Stomach (tissue), 9 donors: Measurements from ENCODE around the gene TMEM158. TPM values are rescaled to one million over a fixed set of nuclear protein-coding genes. Genes with fewer than 3 reads are reported as not detected.

ENCODE experiments used
- DNase-seq, 2 donors: peaks; one replicate each; pipeline versions ENCODE4 v3.0.0 to v3.0.0-alpha.2; 2013 to 2019
- H3K27ac ChIP-seq, 5 donors: fragments of 200-600 bp in 4 of 5; sonication (generic) in 4 of 5; one replicate each; pipeline ENCODE4 v1.5.1; 2013 to 2019; ENCODE audit warnings: mild to moderate bottlenecking in 1 of 5, moderate library complexity in 1 of 5
- H3K27me3 ChIP-seq, 3 donors: fragments of 200-600 bp; sonication (generic); one replicate each; pipeline ENCODE4 v1.5.1; 2017 to 2019; ENCODE audit warnings: mixed run types in 1 of 3
- H3K36me3 ChIP-seq, 4 donors: fragments of 200-600 bp; sonication (generic); 1 replicate in 3 of 4; 2 replicates in 1 of 4; pipeline ENCODE4 v1.5.1; 2016 to 2019
- H3K4me1 ChIP-seq, 4 donors: fragments of 200-600 bp; sonication (generic); one replicate each; pipeline ENCODE4 v1.5.1; 2016 to 2019
- H3K4me3 ChIP-seq, 4 donors: fragments of 200-600 bp; sonication (generic) in 3 of 4; one replicate each; pipeline ENCODE4 v1.5.1; 2016 to 2019; ENCODE audit warnings: mild to moderate bottlenecking in 1 of 4
- H3K9me3 ChIP-seq, 4 donors: fragments of 200-600 bp; sonication (generic); one replicate each; pipeline ENCODE4 v1.5.1; 2016 to 2019
- CTCF ChIP-seq, 7 experiments: fragments of 450-650 bp in 4 of 7; fragments of 200-600 bp in 3 of 7; sonication (generic) in 3 of 7; IDR thresholded peaks; one replicate each; pipeline ENCODE4 v1.5.1; 2016 to 2019; ENCODE audit warnings: antibody characterized with exemption in 7 of 7, control low read depth in 2 of 7, mild to moderate bottlenecking in 1 of 7
- EP300 ChIP-seq: sonication (generic); formaldehyde crosslinking; IDR thresholded peaks from one replicate; pipeline ENCODE4 v1.6.1; 2017; ENCODE audit warnings: antibody characterized with exemption
- POLR2A ChIP-seq, 4 donors: fragments of 450-650 bp; IDR thresholded peaks; one replicate each; pipeline ENCODE4 v1.6.1; 2016; ENCODE audit warnings: antibody characterized with exemption in 4 of 4, control low read depth in 2 of 4, mild to moderate bottlenecking in 1 of 4, moderate library complexity in 1 of 4
- POLR2AphosphoS5 ChIP-seq, 3 donors: sonication (generic); formaldehyde crosslinking; IDR thresholded peaks; one replicate each; pipeline ENCODE4 v1.6.1; 2016; ENCODE audit warnings: antibody characterized with exemption in 3 of 3
- WGBS, 5 donors: extraction: QIAGEN DNeasy Blood & Tissue Kit in 3 of 5; methylation state at CpG; one replicate each; pipeline versions ENCODE4 v1.1.5 to v1.1.7; 2013 to 2018; 5-methylcytosine and 5-hydroxymethylcytosine counted together
- intact Hi-C: fragments of 100-400 bp; cut with DNase I; formaldehyde crosslinking; loops from one replicate; pipeline ENCODE4 v1.15.1; 2023; ENCODE audit warnings: low total_unique reads
- polyA plus RNA-seq, 3 donors: library from polyadenylated mRNA; stranded (reverse); fragments of 200-250 nt; gene quantifications; one replicate each; pipeline ENCODE4 v1.2.3, GENCODE V29; 2013
- total RNA-seq, 5 donors: library from RNA; depleted of rRNA; stranded (reverse); fragments of >200 nt; gene quantifications; one replicate each; pipeline versions ENCODE4 v1.1.0 to v1.2.3, GENCODE V29; 2014 to 2016
- donor health status: healthy with polysubstance abuse.
- donor health status: Bipolar disorder and iron deficiency.
- donor health status: healthy.

The TMEM158 gene
- total and polyA plus RNA-seq, 8 donors = 0.46 to 5.5 (median 2.0) TPM; not detected in 2

GRCh38 chr3:45241206-45241605 is 15.1 kb upstream of the TMEM158 start:
- WGBS, 5 donors = 51 to 71% (median 66%) methylated on average over 3 of the region's 3 CpGs
- DNase-seq = no peak
- H3K4me3 ChIP-seq = no peak overlapping the region

GRCh38 chr3:45240292-45240691 is 14.2 kb upstream of the TMEM158 start:
- Histone ChIP-seq H3K4me3 (no peak overlapping the region), H3K27me3 (peaks cover 0 to 14% (median 0%) of the 10 kb centered on the region in 3 donors), H3K9me3 (no peaks in the 10 kb centered on the region), H3K36me3 (no peaks in the 10 kb centered on the region), H3K4me1 (no peaks in the 10 kb centered on the region), H3K27ac (no peak overlapping the region)
- TF ChIP-seq EP300 = no peak
- no peak for TF ChIP-seq POLR2A (IDR thresholded peaks at IDR 0.05)
- no peak for TF ChIP-seq CTCF (IDR thresholded peaks at IDR 0.05)
- no peak for TF ChIP-seq POLR2AphosphoS5 (IDR thresholded peaks at IDR 0.05)
- no peak for DNase-seq
- 63 to 93% (median 72%) methylated on average over 4 of the region's 4 CpGs for WGBS, 5 donors
- intact Hi-C loops = no loop called here

More at GRCh38 chr3:45241206-45241605, 15.1 kb upstream of the TMEM158 start:
- intact Hi-C loops = no loop called here
- peaks cover 0 to 14% (median 0%) of the 10 kb centered on the region in 3 donors for H3K27me3 ChIP-seq
- H3K36me3 ChIP-seq = no peaks in the 10 kb centered on the region
- no peaks in the 10 kb centered on the region for H3K4me1 ChIP-seq
- TF ChIP-seq POLR2A (IDR thresholded peaks at IDR 0.05) (no peak), POLR2AphosphoS5 (IDR thresholded peaks at IDR 0.05) (no peak)
- H3K9me3 ChIP-seq = no peaks in the 10 kb centered on the region
- no peak overlapping the region for H3K27ac ChIP-seq

GRCh38 chr3:45239254-45239653 is 13.2 kb upstream of the TMEM158 start:
- no peaks in the 10 kb centered on the region for H3K4me1 ChIP-seq
- H3K4me3 ChIP-seq = no peak overlapping the region
- no peak for TF ChIP-seq CTCF (IDR thresholded peaks at IDR 0.05)
- no peak for TF ChIP-seq EP300
- no peak for TF ChIP-seq POLR2A (IDR thresholded peaks at IDR 0.05)
- TF ChIP-seq POLR2AphosphoS5 (IDR thresholded peaks at IDR 0.05) = no peak
- intact Hi-C loops = no loop called here
- H3K27ac ChIP-seq = no peak overlapping the region
- H3K27me3 ChIP-seq = peaks cover 0 to 14% (median 0%) of the 10 kb centered on the region in 3 donors
- WGBS, 5 donors = 69 to 82% (median 79%) methylated on average over 4 of the region's 4 CpGs
- no peak for DNase-seq
- no peaks in the 10 kb centered on the region for H3K9me3 ChIP-seq
- no peaks in the 10 kb centered on the region for H3K36me3 ChIP-seq

GRCh38 chr3:45236964-45237363 is 10.9 kb upstream of the TMEM158 start:
- 65 to 96% (median 88%) methylated on average over 2 of the region's 2 CpGs for WGBS, 5 donors
- Histone ChIP-seq H3K9me3 (no peaks in the 10 kb centered on the region), H3K27me3 (peaks cover 0 to 14% (median 0%) of the 10 kb centered on the region in 3 donors), H3K27ac (no peak overlapping the region), H3K4me3 (no peak overlapping the region), H3K4me1 (no peaks in the 10 kb centered on the region), H3K36me3 (no peaks in the 10 kb centered on the region)
- TF ChIP-seq EP300 (no peak), POLR2A (IDR thresholded peaks at IDR 0.05) (no peak), CTCF (IDR thresholded peaks at IDR 0.05) (no peak)
- intact Hi-C loops = no loop called here
- no peak for DNase-seq

GRCh38 chr3:45235409-45235808 is 9.3 kb upstream of the TMEM158 start:
- peaks cover 0 to 24% (median 0%) of the 10 kb centered on the region in 3 donors for H3K27me3 ChIP-seq
- TF ChIP-seq POLR2AphosphoS5 (IDR thresholded peaks at IDR 0.05) (no peak), CTCF (IDR thresholded peaks at IDR 0.05) (no peak), EP300 (no peak), POLR2A (IDR thresholded peaks at IDR 0.05) (no peak)
- no peak overlapping the region for H3K4me3 ChIP-seq
- no peak for DNase-seq
- no peaks in the 10 kb centered on the region for H3K36me3 ChIP-seq
- no peaks in the 10 kb centered on the region for H3K4me1 ChIP-seq
- no peaks in the 10 kb centered on the region for H3K9me3 ChIP-seq
- WGBS, 5 donors = 87 to 97% (median 95%) methylated on average over 2 of the region's 2 CpGs
- no peak overlapping the region for H3K27ac ChIP-seq
- intact Hi-C loops = no loop called here
